ENCODE data around the gene DICER1. TPM values are rescaled to one million over a fixed set of nuclear protein-coding genes. Genes with fewer than 3 reads are reported as not detected.

Gene DICER1
- total RNA-seq, 1 donor from 2014 or later, result 70.0 TPM

- DNase-seq (ENCODE audit: low spot score), result peak; percentile 41
- Mint-ChIP-seq H3K9me3 (no peaks in the 10 kb centered on the region), H3K27me3 (ENCODE audit: insufficient read depth, low read depth) (peaks cover 18% of the 10 kb centered on the region), H3K27ac (no peak overlapping the region), H3K4me3 (no peak overlapping the region), H3K36me3 (no peaks in the 10 kb centered on the region), H3K4me1 (peaks cover 7% of the 10 kb centered on the region)
- Histone ChIP-seq H2AFZ (replicated peaks) (no peak overlapping the region), H4K20me1 (ENCODE audit: low read depth) (no peaks in the 10 kb centered on the region), H3K9ac (no peak overlapping the region), H3K27me3 (peaks cover 85% of the 10 kb centered on the region), H3K79me2 (ENCODE audit: low read depth) (no peaks in the 10 kb centered on the region), H3K4me1 (peaks cover 9% of the 10 kb centered on the region), H3K4me2 (peak overlapping the region; percentile 35), H3K36me3 (no peaks in the 10 kb centered on the region), H3K27ac (no peak overlapping the region), H3F3A (ENCODE audit: low read depth) (no peaks in the 10 kb centered on the region), H3K4me3 (no peak overlapping the region), H3K9me3 (ENCODE audit: low read depth) (no peaks in the 10 kb centered on the region)
- no peak for TF ChIP-seq EZH2 (IDR thresholded peaks at IDR 0.05)
These were observed 112.1 kb downstream of the DICER1 start for GRCh38 chr14:95045106-95045701.

- H3F3A ChIP-seq (ENCODE audit: low read depth), result no peaks in the 10 kb centered on the region
- no peaks in the 10 kb centered on the region for H3K9me3 ChIP-seq (ENCODE audit: low read depth)
- peak overlapping the region; percentile 35 for H3K4me2 ChIP-seq
- no peak overlapping the region for H3K4me3 Mint-ChIP-seq
- no peaks in the 10 kb centered on the region for H3K79me2 ChIP-seq (ENCODE audit: low read depth)
- peaks cover 18% of the 10 kb centered on the region for H3K27me3 Mint-ChIP-seq (ENCODE audit: insufficient read depth, low read depth)
- no peaks in the 10 kb centered on the region for H4K20me1 ChIP-seq (ENCODE audit: low read depth)
- no peaks in the 10 kb centered on the region for H3K36me3 ChIP-seq
- H3K4me1 ChIP-seq, result peaks cover 9% of the 10 kb centered on the region
- H3K27ac Mint-ChIP-seq, result no peak overlapping the region
- H3K9ac ChIP-seq, result no peak overlapping the region
- no peaks in the 10 kb centered on the region for H3K36me3 Mint-ChIP-seq
- no peak overlapping the region for H2AFZ ChIP-seq (replicated peaks)
- DNase-seq (ENCODE audit: low spot score), result no peak
- H3K27ac ChIP-seq, result no peak overlapping the region
- H3K4me1 Mint-ChIP-seq, result peaks cover 7% of the 10 kb centered on the region
- H3K27me3 ChIP-seq, result peaks cover 81% of the 10 kb centered on the region
- H3K9me3 Mint-ChIP-seq, result no peaks in the 10 kb centered on the region
- H3K4me3 ChIP-seq, result no peak overlapping the region
- TF ChIP-seq EZH2 (IDR thresholded peaks at IDR 0.05) (no peak), CTCF (IDR thresholded peaks at IDR 0.05) (no peak), EZH2phosphoT487 (IDR thresholded peaks at IDR 0.05) (no peak)
These were observed 112.7 kb downstream of the DICER1 start for GRCh38 chr14:95044463-95045105.

DNA sequence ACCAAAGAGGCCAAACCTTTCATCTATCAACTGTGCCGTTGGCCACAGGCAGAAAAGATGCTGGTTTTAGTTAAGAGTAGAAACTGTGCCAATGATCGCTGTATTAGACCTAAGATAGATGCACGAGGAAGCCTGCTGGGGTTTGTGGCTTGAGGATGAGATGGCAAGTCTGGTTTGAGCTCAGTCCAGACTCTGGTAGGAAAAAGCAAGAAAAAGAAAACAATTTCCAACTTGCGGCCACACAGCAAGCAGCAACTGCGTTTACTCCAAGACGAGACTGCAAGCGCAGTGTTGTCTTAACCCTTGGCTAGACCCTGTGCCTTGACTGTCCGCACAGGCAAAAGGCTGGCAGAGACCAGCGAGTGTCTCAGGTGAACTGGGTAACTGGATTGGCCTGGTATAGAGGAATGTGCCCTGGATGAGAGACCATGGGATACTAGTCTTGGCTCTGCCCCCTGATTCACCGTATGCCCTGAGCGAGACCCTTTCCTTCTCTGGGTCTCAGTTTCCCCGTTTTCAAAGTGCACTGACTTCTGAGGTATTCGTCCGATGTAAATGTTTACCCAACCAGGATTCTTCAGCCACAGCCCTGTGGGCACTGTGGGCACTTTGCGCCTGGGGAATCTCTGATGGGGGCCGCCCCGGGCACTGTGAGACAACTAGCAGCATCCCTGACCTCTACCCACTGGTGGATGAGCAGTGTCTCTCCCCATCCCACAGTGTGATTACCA lies 113.4 kb downstream of the DICER1 start:
- Histone ChIP-seq H4K20me1 (ENCODE audit: low read depth) (no peaks in the 10 kb centered on the region), H3K4me3 (no peak overlapping the region), H3F3A (ENCODE audit: low read depth) (no peaks in the 10 kb centered on the region), H3K36me3 (no peaks in the 10 kb centered on the region), H3K9me3 (ENCODE audit: low read depth) (no peaks in the 10 kb centered on the region), H3K4me2 (no peak overlapping the region), H3K27ac (no peak overlapping the region), H2AFZ (replicated peaks) (no peak overlapping the region), H3K4me1 (peaks cover 9% of the 10 kb centered on the region), H3K27me3 (peaks cover 74% of the 10 kb centered on the region), H3K79me2 (ENCODE audit: low read depth) (no peaks in the 10 kb centered on the region), H3K9ac (no peak overlapping the region)
- Mint-ChIP-seq H3K36me3 (no peaks in the 10 kb centered on the region), H3K4me3 (no peak overlapping the region), H3K4me1 (peaks cover 7% of the 10 kb centered on the region), H3K9me3 (no peaks in the 10 kb centered on the region), H3K27ac (no peak overlapping the region), H3K27me3 (ENCODE audit: insufficient read depth, low read depth) (peaks cover 15% of the 10 kb centered on the region)
- TF ChIP-seq EZH2phosphoT487 (IDR thresholded peaks at IDR 0.05), result no peak
- no peak for TF ChIP-seq CTCF (IDR thresholded peaks at IDR 0.05)
- TF ChIP-seq EZH2 (IDR thresholded peaks at IDR 0.05), result no peak
- DNase-seq (ENCODE audit: low spot score), result no peak

Data from neural progenitor cell (in vitro differentiated cells).